Natural killer cell (primary cell): ENCODE measurements around the gene DHFR. TPM values are rescaled to one million over a fixed set of nuclear protein-coding genes. Genes with fewer than 3 reads are reported as not detected.

Source experiments
- ATAC-seq, 3 donors: fragments of 150-1000 bp in 2 of 3; fragments of 200-7000 bp in 1 of 3; cut with Tn5 transposase; 1 replicate in 1 of 3; 2 replicates in 2 of 3; pipeline ENCODE4 v1.10.0; 2021; ENCODE audit warnings: mild to moderate bottlenecking in 2 of 3, moderate library complexity in 2 of 3
- DNase-seq, 2 donors: peaks; one replicate each; pipeline versions ENCODE4 v3.0.0 to v3.0.0-alpha.2; 2013 to 2021; ENCODE audit warnings: mixed read lengths in 1 of 2
- H3K27ac ChIP-seq: one replicate; pipeline ENCODE4 v1.5.1; 2013; ENCODE audit warnings: mild to moderate bottlenecking, low read length
- H3K27me3 ChIP-seq: one replicate; pipeline ENCODE4 v1.6.1; 2013; ENCODE audit warnings: low read length; ENCODE audit not compliant: control insufficient read depth, insufficient read depth
- H3K36me3 ChIP-seq: one replicate; pipeline ENCODE4 v1.6.1; 2013; ENCODE audit warnings: low read length; ENCODE audit not compliant: control insufficient read depth, insufficient read depth
- H3K4me1 ChIP-seq: one replicate; pipeline ENCODE4 v1.6.1; 2013; ENCODE audit warnings: low read length; ENCODE audit not compliant: control insufficient read depth, insufficient read depth
- H3K4me3 ChIP-seq: one replicate; pipeline ENCODE4 v1.5.1; 2013; ENCODE audit warnings: low read length
- H3K9me3 ChIP-seq: one replicate; pipeline ENCODE4 v1.6.1; 2013; ENCODE audit warnings: low read length; ENCODE audit not compliant: control insufficient read depth, insufficient read depth
- H3K27ac Mint-ChIP-seq, 2 donors: one replicate each; pipeline ENCODE4 v1.8.0; 2022; ENCODE audit warnings: mild to moderate bottlenecking in 2 of 2, mixed read lengths in 2 of 2, moderate library complexity in 1 of 2
- H3K27me3 Mint-ChIP-seq, 2 donors: one replicate each; pipeline ENCODE4 v1.8.0; 2022; ENCODE audit warnings: low read depth in 2 of 2, mixed read lengths in 2 of 2
- H3K36me3 Mint-ChIP-seq: one replicate; pipeline ENCODE4 v1.8.0; 2022; ENCODE audit warnings: mixed read lengths
- H3K4me1 Mint-ChIP-seq, 2 donors: one replicate each; pipeline ENCODE4 v1.8.0; 2022; ENCODE audit warnings: mixed read lengths in 2 of 2
- H3K4me3 Mint-ChIP-seq: one replicate; pipeline ENCODE4 v1.8.0; 2022; ENCODE audit warnings: mild to moderate bottlenecking, moderate library complexity, mixed read lengths
- H3K9me3 Mint-ChIP-seq, 2 donors: one replicate each; pipeline ENCODE4 v1.8.0; 2022; ENCODE audit warnings: mixed read lengths in 2 of 2
- CTCF ChIP-seq: fragments of 200-600 bp; IDR thresholded peaks from one replicate; pipeline ENCODE4 v1.8.0; 2022; ENCODE audit warnings: antibody characterized with exemption
- WGBS: methylation state at CpG from one replicate; pipeline ENCODE4 v1.1.7; 2013; ENCODE audit warnings: missing lambda C conversion rate; ENCODE audit not compliant: insufficient coverage; 5-methylcytosine and 5-hydroxymethylcytosine counted together
- intact Hi-C: fragments of 100-400 bp; cut with micrococcal nuclease; formaldehyde crosslinking; loops from one replicate; pipeline ENCODE4 v1.14.2; 2022
- total RNA-seq, 4 donors: library from RNA; stranded (reverse); fragments of 120-200 nt in 1 of 4; gene quantifications; one replicate each; pipeline versions ENCODE4 v1.2.3 to v1.2.4, GENCODE V29; 2013 to 2022

DHFR gene
- total RNA-seq, 3 donors from 2014 or later (not counting 1 experiment from before 2014, with no cell fraction given): 8.8 to 14.3 (median 12.0) TPM

GRCh38 chr5:80600943-80601693 lies 53.7 kb downstream of the DHFR start:
- DNase-seq (no peak), ATAC-seq (no peak)
- Mint-ChIP-seq H3K27ac (peak overlapping the region in 1 of 2 donors; percentile 57), H3K4me1 (no peaks in the 10 kb centered on the region), H3K4me3 (no peak overlapping the region), H3K9me3 (no peaks in the 10 kb centered on the region), H3K27me3 (peaks cover 2 to 5% of the 10 kb centered on the region in 2 donors), H3K36me3 (no peaks in the 10 kb centered on the region)
- no peaks in the 10 kb centered on the region for H3K9me3 ChIP-seq
- no peaks in the 10 kb centered on the region for H3K27me3 ChIP-seq
- no peak overlapping the region for H3K27ac ChIP-seq
- no peak overlapping the region for H3K4me3 ChIP-seq
- no peaks in the 10 kb centered on the region for H3K36me3 ChIP-seq
- no peak for TF ChIP-seq CTCF
- WGBS: 100% methylated on average over 1 of the region's 2 CpGs
- intact Hi-C loops: no loop called here
- H3K4me1 ChIP-seq: no peaks in the 10 kb centered on the region

GRCh38 chr5:80597500-80597899 lies 57.3 kb downstream of the DHFR start:
- no peak overlapping the region for H3K27ac Mint-ChIP-seq
- no peak overlapping the region for H3K27ac ChIP-seq
- no peaks in the 10 kb centered on the region for H3K9me3 Mint-ChIP-seq
- no peak overlapping the region for H3K4me3 Mint-ChIP-seq
- no peaks in the 10 kb centered on the region for H3K4me1 Mint-ChIP-seq
- H3K36me3 ChIP-seq: no peaks in the 10 kb centered on the region
- intact Hi-C loops: no loop called here
- no peaks in the 10 kb centered on the region for H3K27me3 ChIP-seq
- no peak for ATAC-seq
- no peak for TF ChIP-seq CTCF
- no peaks in the 10 kb centered on the region for H3K36me3 Mint-ChIP-seq
- peaks cover 5 to 11% of the 10 kb centered on the region in 2 donors for H3K27me3 Mint-ChIP-seq
- H3K4me3 ChIP-seq: no peak overlapping the region
- no peak for DNase-seq
- H3K9me3 ChIP-seq: no peaks in the 10 kb centered on the region
- H3K4me1 ChIP-seq: no peaks in the 10 kb centered on the region
- WGBS: 74% methylated on average over 7 of the region's 7 CpGs

- Mint-ChIP-seq H3K9me3 (no peaks in the 10 kb centered on the region), H3K36me3 (no peaks in the 10 kb centered on the region), H3K4me3 (no peak overlapping the region), H3K27me3 (peaks cover 6 to 17% of the 10 kb centered on the region in 2 donors), H3K4me1 (no peaks in the 10 kb centered on the region), H3K27ac (no peak overlapping the region)
- Histone ChIP-seq H3K27me3 (no peaks in the 10 kb centered on the region), H3K9me3 (no peaks in the 10 kb centered on the region), H3K4me3 (no peak overlapping the region), H3K27ac (no peak overlapping the region), H3K4me1 (no peaks in the 10 kb centered on the region), H3K36me3 (no peaks in the 10 kb centered on the region)
- TF ChIP-seq CTCF: no peak
- no peak for DNase-seq
- intact Hi-C loops: no loop called here
- WGBS: 100% methylated on average over 2 of the region's 2 CpGs
- ATAC-seq: no peak
Measured at GRCh38 chr5:80594810-80595209, 60.0 kb downstream of the DHFR start.

DNA sequence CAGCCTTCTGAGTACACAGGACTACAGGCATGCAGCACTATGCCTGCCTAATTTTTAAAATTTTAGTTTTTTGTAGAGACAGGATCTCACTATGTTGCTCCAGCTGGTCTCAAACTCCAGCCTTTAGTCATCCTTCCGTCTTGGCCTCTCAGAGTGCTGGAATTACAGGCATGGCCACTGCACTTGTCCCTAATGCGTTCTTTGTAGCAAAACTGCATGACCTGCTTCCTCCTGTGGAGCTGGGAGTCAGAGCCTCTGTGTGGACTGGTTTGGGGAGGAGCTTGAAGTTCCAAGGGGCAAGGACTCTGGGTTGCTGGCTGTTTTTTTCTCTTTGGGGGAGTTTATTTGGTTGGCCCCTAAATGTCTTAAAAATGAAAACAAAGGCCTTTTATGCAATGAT lies 62.0 kb downstream of the DHFR start:
- intact Hi-C loops: no loop called here

More for the DNA sequence above, 62.0 kb downstream of the DHFR start:
- H3K36me3 Mint-ChIP-seq: no peaks in the 10 kb centered on the region
- H3K27me3 Mint-ChIP-seq: peaks cover 8 to 17% of the 10 kb centered on the region in 2 donors
- H3K4me1 Mint-ChIP-seq: no peaks in the 10 kb centered on the region
- H3K4me3 Mint-ChIP-seq: no peak overlapping the region
- 94% methylated on average over 2 of the region's 2 CpGs for WGBS
- ATAC-seq (no peak), DNase-seq (no peak)
- no peaks in the 10 kb centered on the region for H3K36me3 ChIP-seq
- no peak for TF ChIP-seq CTCF
- H3K4me3 ChIP-seq: no peak overlapping the region
- H3K27ac Mint-ChIP-seq: no peak overlapping the region
- no peaks in the 10 kb centered on the region for H3K4me1 ChIP-seq
- no peaks in the 10 kb centered on the region for H3K9me3 Mint-ChIP-seq
- H3K9me3 ChIP-seq: no peaks in the 10 kb centered on the region
- no peak overlapping the region for H3K27ac ChIP-seq
- no peaks in the 10 kb centered on the region for H3K27me3 ChIP-seq
